C4-2B (cell line): ENCODE measurements around the gene COL12A1.

Source experiments
- ZFX ChIP-seq: fragments of 450-650 bp; IDR thresholded peaks from 2 replicates; pipeline ENCODE4 v1.6.1; 2017
- TF ChIP-seq, protein P1 (sequence below): fragments of 450-650 bp; conservative IDR thresholded peaks from 2 replicates; pipeline ENCODE4 v1.5.1; 2017; ENCODE audit warnings: mild to moderate bottlenecking

DNA sequence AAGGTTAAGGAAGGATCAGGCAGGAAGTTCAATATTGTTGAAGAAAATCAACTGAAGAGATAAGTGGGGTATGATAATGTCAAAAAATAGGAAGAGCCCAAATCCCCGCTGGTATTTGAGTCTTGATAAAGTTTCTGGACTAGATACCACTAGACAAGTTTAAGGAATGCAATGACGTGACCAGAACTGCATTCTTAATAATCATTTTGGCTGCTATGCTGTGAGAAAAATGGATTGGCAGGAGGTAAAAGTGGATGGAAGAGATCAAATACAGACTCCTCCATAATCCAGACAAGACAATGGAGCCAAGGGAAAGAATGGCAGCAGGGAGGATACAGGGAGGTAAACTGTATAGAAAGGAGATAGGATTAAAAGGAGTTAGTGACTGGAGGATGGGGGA, 128.2 kb downstream of the COL12A1 start:
- TF ChIP-seq, protein P1, sequence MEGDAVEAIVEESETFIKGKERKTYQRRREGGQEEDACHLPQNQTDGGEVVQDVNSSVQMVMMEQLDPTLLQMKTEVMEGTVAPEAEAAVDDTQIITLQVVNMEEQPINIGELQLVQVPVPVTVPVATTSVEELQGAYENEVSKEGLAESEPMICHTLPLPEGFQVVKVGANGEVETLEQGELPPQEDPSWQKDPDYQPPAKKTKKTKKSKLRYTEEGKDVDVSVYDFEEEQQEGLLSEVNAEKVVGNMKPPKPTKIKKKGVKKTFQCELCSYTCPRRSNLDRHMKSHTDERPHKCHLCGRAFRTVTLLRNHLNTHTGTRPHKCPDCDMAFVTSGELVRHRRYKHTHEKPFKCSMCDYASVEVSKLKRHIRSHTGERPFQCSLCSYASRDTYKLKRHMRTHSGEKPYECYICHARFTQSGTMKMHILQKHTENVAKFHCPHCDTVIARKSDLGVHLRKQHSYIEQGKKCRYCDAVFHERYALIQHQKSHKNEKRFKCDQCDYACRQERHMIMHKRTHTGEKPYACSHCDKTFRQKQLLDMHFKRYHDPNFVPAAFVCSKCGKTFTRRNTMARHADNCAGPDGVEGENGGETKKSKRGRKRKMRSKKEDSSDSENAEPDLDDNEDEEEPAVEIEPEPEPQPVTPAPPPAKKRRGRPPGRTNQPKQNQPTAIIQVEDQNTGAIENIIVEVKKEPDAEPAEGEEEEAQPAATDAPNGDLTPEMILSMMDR = no peak
- TF ChIP-seq ZFX = no peak
